H1 (cell line): ENCODE data around the gene ADCY3. TPM values are rescaled to one million over a fixed set of nuclear protein-coding genes. Genes with fewer than 3 reads are reported as not detected.

Experiments
- CTCF ChIA-PET: fragments of 300-600 bp; sonication (Branson Sonifier 250); formaldehyde crosslinking; loops from one replicate; lab custom pipeline; 2021; ENCODE audit not compliant: partially characterized antibody; lab: Charles Lee
- POLR2A ChIA-PET: fragments of 300-600 bp; sonication (Branson Sonifier 250); formaldehyde crosslinking; loops from one replicate; lab custom pipeline; 2021; ENCODE audit warnings: inconsistent platforms; ENCODE audit not compliant: partially characterized antibody; lab: Charles Lee
- DNase-seq, 2 experiments: peaks; one replicate each; pipeline versions ENCODE4 v3.0.0 to v3.0.0-alpha.2; 2010 to 2022; ENCODE audit warnings: low spot score in 2 of 2, low read depth in 1 of 2, mixed read lengths in 1 of 2
- FAIRE-seq: peaks from 2 replicates; lab custom pipeline; 2011; peaks lifted over from hg19 to GRCh38; lab: Jason Lieb, UNC
- H2AFZ ChIP-seq: 2 replicates; pipeline ENCODE4 v1.8.1; 2012; ENCODE audit warnings: low read length, inconsistent platforms
- H2AK5ac ChIP-seq: 2 replicates; pipeline ENCODE4 v1.6.1; 2013; ENCODE audit warnings: low read depth, low read length
- H2BK120ac ChIP-seq: replicated peaks from 2 replicates; pipeline ENCODE3; 2013; ENCODE audit warnings: low read depth, low read length, inconsistent platforms
- H2BK12ac ChIP-seq: 2 replicates; pipeline ENCODE4 v1.6.1; 2013; ENCODE audit warnings: low read depth, low read length
- H2BK15ac ChIP-seq: 2 replicates; pipeline ENCODE4 v1.6.1; 2013; ENCODE audit warnings: low read length
- H2BK20ac ChIP-seq: 2 replicates; pipeline ENCODE4 v1.6.1; 2013; ENCODE audit warnings: low read length
- H2BK5ac ChIP-seq: 2 replicates; pipeline ENCODE4 v1.6.1; 2013; ENCODE audit warnings: low read depth, low read length
- H3K14ac ChIP-seq: 2 replicates; pipeline ENCODE4 v1.6.1; 2013; ENCODE audit warnings: inconsistent platforms; ENCODE audit not compliant: insufficient read length
- H3K18ac ChIP-seq: 2 replicates; pipeline ENCODE4 v1.6.1; 2013; ENCODE audit warnings: low read length; ENCODE audit errors: extremely low read depth
- H3K23ac ChIP-seq: 2 replicates; pipeline ENCODE4 v1.6.1; 2013; ENCODE audit warnings: inconsistent platforms; ENCODE audit not compliant: insufficient read length
- H3K23me2 ChIP-seq: 2 replicates; pipeline ENCODE4 v1.6.1; 2013; ENCODE audit warnings: low read depth, low read length
- H3K27ac ChIP-seq: 2 replicates; pipeline ENCODE4 v1.6.1; 2011; ENCODE audit warnings: low read depth, low read length, inconsistent platforms
- H3K27me3 ChIP-seq, 4 experiments: replicated peaks in 1 of 4; 1 replicate in 1 of 4; 2 replicates in 3 of 4; pipeline versions ENCODE4 v1.6.1 to v1.8.1; 2011 to 2013; ENCODE audit warnings: low read length in 3 of 4, mild to moderate bottlenecking in 3 of 4, inconsistent platforms in 2 of 4, mixed read lengths in 2 of 4, moderate library complexity in 1 of 4; ENCODE audit not compliant: control insufficient read depth in 3 of 4, insufficient read depth in 3 of 4; ENCODE audit errors: extremely low read depth in 1 of 4
- H3K36me3 ChIP-seq, 4 experiments: 2 replicates each; pipeline versions ENCODE4 v1.6.1 to v1.8.1; 2011 to 2013; ENCODE audit warnings: mild to moderate bottlenecking in 4 of 4, low read length in 3 of 4, moderate library complexity in 2 of 4, control low read depth in 1 of 4, inconsistent platforms in 1 of 4; ENCODE audit not compliant: insufficient read depth in 4 of 4, control insufficient read depth in 2 of 4
- H3K4ac ChIP-seq: replicated peaks from 2 replicates; pipeline ENCODE3; 2013; ENCODE audit warnings: low read length, low read depth, mixed read lengths, inconsistent platforms; ENCODE audit not compliant: insufficient read length
- H3K4me1 ChIP-seq, 4 experiments: replicated peaks in 1 of 4; 1 replicate in 1 of 4; 2 replicates in 3 of 4; pipeline versions ENCODE4 v1.6.1 to v1.8.1; 2011 to 2013; ENCODE audit warnings: low read length in 3 of 4, inconsistent platforms in 2 of 4, mixed read lengths in 1 of 4; ENCODE audit not compliant: insufficient read depth in 4 of 4, control insufficient read depth in 3 of 4
- H3K4me2 ChIP-seq, 2 experiments: 2 replicates each; pipeline versions ENCODE4 v1.6.1 to v1.8.1; 2011 to 2013; ENCODE audit warnings: low read depth in 2 of 2, low read length in 2 of 2, control low read depth in 1 of 2, inconsistent platforms in 1 of 2, mild to moderate bottlenecking in 1 of 2; ENCODE audit not compliant: insufficient read depth in 1 of 2
- H3K4me3 ChIP-seq, 4 experiments: fragments of 200-600, 300-600 bp in 1 of 4; sonication (generic), shearing (Covaris generic), sonication (Bioruptor Twin) in 1 of 4; 2 replicates each; pipeline versions ENCODE4 v1.5.1 to v1.8.1; 2011 to 2016; ENCODE audit warnings: low read length in 4 of 4, low read depth in 3 of 4, control low read depth in 2 of 4, inconsistent platforms in 2 of 4, mild to moderate bottlenecking in 2 of 4, mixed read lengths in 1 of 4, moderate library complexity in 1 of 4; ENCODE audit not compliant: insufficient read depth in 2 of 4; ENCODE audit errors: extremely low read depth in 1 of 4
- H3K56ac ChIP-seq: replicated peaks from 2 replicates; pipeline ENCODE3; 2013; ENCODE audit warnings: low read depth, mild to moderate bottlenecking, mixed read lengths, low read length, inconsistent platforms; ENCODE audit not compliant: insufficient read length
- H3K79me1 ChIP-seq: 2 replicates; pipeline ENCODE4 v1.6.1; 2013; ENCODE audit warnings: low read depth, low read length, control low read depth
- H3K79me2 ChIP-seq, 2 experiments: 2 replicates each; pipeline versions ENCODE4 v1.6.1 to v1.8.1; 2012 to 2013; ENCODE audit warnings: low read length in 2 of 2, mild to moderate bottlenecking in 2 of 2, inconsistent platforms in 1 of 2; ENCODE audit not compliant: insufficient read depth in 2 of 2, control insufficient read depth in 1 of 2
- H3K9ac ChIP-seq, 4 experiments: replicated peaks in 1 of 4; 1 replicate in 1 of 4; 2 replicates in 3 of 4; pipeline versions ENCODE4 v1.6.1 to v1.8.1; 2011 to 2013; ENCODE audit warnings: low read depth in 3 of 4, low read length in 3 of 4, control low read depth in 2 of 4, mild to moderate bottlenecking in 2 of 4, moderate library complexity in 2 of 4, inconsistent platforms in 1 of 4; ENCODE audit errors: extremely low read depth in 1 of 4
- H3K9me3 ChIP-seq, 2 experiments: 2 replicates each; pipeline versions ENCODE4 v1.6.1 to v1.8.1; 2012 to 2013; ENCODE audit warnings: mild to moderate bottlenecking in 2 of 2, moderate library complexity in 2 of 2, control low read depth in 1 of 2, inconsistent platforms in 1 of 2, low read depth in 1 of 2, low read length in 1 of 2, mixed read lengths in 1 of 2; ENCODE audit not compliant: insufficient read depth in 2 of 2
- H4K20me1 ChIP-seq, 2 experiments: replicated peaks in 1 of 2; 2 replicates each; pipeline versions ENCODE3 to v1.8.1; 2011 to 2013; ENCODE audit warnings: inconsistent platforms in 2 of 2, low read length in 2 of 2, mild to moderate bottlenecking in 1 of 2; ENCODE audit not compliant: insufficient read depth in 2 of 2, control insufficient read depth in 1 of 2
- H4K5ac ChIP-seq: 2 replicates; pipeline ENCODE4 v1.6.1; 2013; ENCODE audit warnings: low read length, low read depth, mixed read lengths, inconsistent platforms; ENCODE audit not compliant: insufficient read length
- H4K8ac ChIP-seq: 2 replicates; pipeline ENCODE4 v1.8.0; 2013; ENCODE audit warnings: mild to moderate bottlenecking, moderate library complexity, low read length, inconsistent platforms; ENCODE audit not compliant: insufficient read depth; ENCODE audit errors: extremely low read depth
- H4K91ac ChIP-seq: replicated peaks from 2 replicates; pipeline ENCODE3; 2013; ENCODE audit warnings: low read length, mixed read lengths, inconsistent platforms; ENCODE audit not compliant: insufficient read length
- ASH2L ChIP-seq: fragments of 200-600, 300-600 bp; sonication (generic); IDR thresholded peaks from one replicate; pipeline ENCODE4 v1.7.1; 2017; ENCODE audit warnings: low read length
- ATF2 ChIP-seq: IDR thresholded peaks from 2 replicates; pipeline ENCODE4 v1.6.1; 2012; ENCODE audit warnings: low read length, inconsistent platforms
- ATF3 ChIP-seq: IDR thresholded peaks from 2 replicates; pipeline ENCODE4 v1.6.1; 2011; ENCODE audit warnings: low read depth, mild to moderate bottlenecking, low read length; ENCODE audit not compliant: insufficient read depth
- RNF2 ChIP-seq: fragments of 200-900, 300-1000 bp; sonication (generic); IDR thresholded peaks from 2 replicates; pipeline ENCODE4 v1.7.1; 2016; ENCODE audit warnings: borderline replicate concordance, low read depth, mild to moderate bottlenecking, antibody characterized with exemption, low read length; ENCODE audit not compliant: poor library complexity, severe bottlenecking; ENCODE audit errors: missing control alignments
- TAF1 ChIP-seq: IDR thresholded peaks from 2 replicates; pipeline ENCODE4 v1.6.1; 2011; ENCODE audit warnings: mild to moderate bottlenecking, low read depth, low read length
- TBP ChIP-seq: IDR thresholded peaks from 2 replicates; pipeline ENCODE4 v1.6.1; 2011; ENCODE audit warnings: low read depth, low read length, improper control_type of control experiment
- ZNF274 ChIP-seq: IDR thresholded peaks from 2 replicates; pipeline ENCODE4 v1.7.0; 2012; ENCODE audit warnings: low read length, borderline replicate concordance; ENCODE audit errors: extremely low read depth
- WGBS, 2 experiments: shearing (Covaris generic) in 1 of 2; methylation state at CpG; one replicate each; pipeline versions ENCODE4 v1.1.6 to v1.1.7; 2013 to 2015; ENCODE audit warnings: low lambda C conversion rate in 2 of 2, mixed read lengths in 2 of 2, inconsistent platforms in 1 of 2, low coverage in 1 of 2, missing lambda C conversion rate in 1 of 2; ENCODE audit not compliant: insufficient replicate concordance in 2 of 2, insufficient coverage in 1 of 2, insufficient read length in 1 of 2; ENCODE audit errors: extremely low coverage in 1 of 2, missing lambda C conversion rate in 1 of 2; 5-methylcytosine and 5-hydroxymethylcytosine counted together
- polyA plus RNA-seq, 7 experiments: library from polyadenylated mRNA; depleted of rRNA in 3 of 7; stranded (reverse) in 5 of 7; unstranded in 2 of 7; fragments of >200 nt in 5 of 7; fragments of 200-250 nt in 2 of 7; gene quantifications; 1 replicate in 5 of 7; 2 replicates in 1 of 7; 4 replicates in 1 of 7; pipeline versions ENCODE4 v1.2.1 to v1.2.3, GENCODE V29; 2011 to 2013; ENCODE audit warnings: missing spikeins in 2 of 7, mixed read lengths in 2 of 7
- total RNA-seq: library from RNA; stranded (reverse); fragmentation: NEBNext Ultra II Directional; extraction: Animal tissue kit (Norgen Biotek cat#: 25700); gene quantifications from 2 replicates; pipeline ENCODE4 v1.2.1, GENCODE V29; 2021

ADCY3 gene
- total and polyA plus RNA-seq, 2 of the 8 experiments (the other 6 are each of a cell fraction or from before 2014, with no cell fraction given), result 45.1 to 52.9 TPM

GRCh38 chr2:24957221-24957620, 37.2 kb upstream of the ADCY3 start:
- H2BK5ac ChIP-seq, result no peak overlapping the region
- H3K79me1 ChIP-seq, result no peaks in the 10 kb centered on the region
- CTCF ChIA-PET, result interaction anchor here (0.6 to 1.6 kb wide), 3 partner anchors 168 to 279 kb away, joined by 3 to 4 read pairs (median 3); no protein-coding TSS in a partner anchor
- no peak overlapping the region for H2BK15ac ChIP-seq
- no peaks in the 10 kb centered on the region for H3K9me3 ChIP-seq
- H2BK20ac ChIP-seq, result no peak overlapping the region
- no peak overlapping the region for H4K8ac ChIP-seq
- no peak overlapping the region for H3K56ac ChIP-seq
- H3K18ac ChIP-seq, result no peak overlapping the region
- H4K20me1 ChIP-seq, result peaks cover 0 to 2% of the 10 kb centered on the region in 2 experiments
- no peak overlapping the region for H2BK12ac ChIP-seq
- H3K27ac ChIP-seq, result no peak overlapping the region
- H2AFZ ChIP-seq, result no peak overlapping the region
- H3K4me2 ChIP-seq, result no peak overlapping the region
- H4K91ac ChIP-seq, result no peak overlapping the region
- no peak overlapping the region for H3K14ac ChIP-seq
- DNase-seq, result no peak
- WGBS, 2 experiments, result 76% methylated on average over 1 of the region's 1 CpG; no CpG with 5 or more reads in 1 of the 2 experiments
- H3K27me3 ChIP-seq, result no peaks in the 10 kb centered on the region
- no peak overlapping the region for H3K4ac ChIP-seq
- no peaks in the 10 kb centered on the region for H3K4me1 ChIP-seq
- no peak overlapping the region for H4K5ac ChIP-seq
- H2AK5ac ChIP-seq, result no peak overlapping the region
- no peak overlapping the region for H3K23ac ChIP-seq
- H3K4me3 ChIP-seq, result no peak overlapping the region
- no peaks in the 10 kb centered on the region; the same call in 1 of the 2 replicates for H3K23me2 ChIP-seq
- H2BK120ac ChIP-seq, result no peak overlapping the region
- H3K79me2 ChIP-seq, result no peaks in the 10 kb centered on the region
- no peak overlapping the region for H3K9ac ChIP-seq
- POLR2A ChIA-PET, result interaction anchor here (0.6 kb wide), 1 partner anchor 10 kb away, joined by 3 read pairs; no protein-coding TSS in a partner anchor
- FAIRE-seq, result no peak
- H3K36me3 ChIP-seq, result peaks cover 0 to 36% (median 11%) of the 10 kb centered on the region in 4 experiments; a peak in 5 of 8 replicates
- TF ChIP-seq ZNF274, result no peak
- no peak for TF ChIP-seq TAF1
- TF ChIP-seq RNF2, result no peak
- TF ChIP-seq ASH2L, result no peak
- no peak for TF ChIP-seq ATF2
- no peak for TF ChIP-seq TBP
- no peak for TF ChIP-seq ATF3
